ENCODE measurements around the gene FRMD7. TPM values are rescaled to one million over a fixed set of nuclear protein-coding genes. Genes with fewer than 3 reads are reported as not detected.

The FRMD7 gene
- polyA plus RNA-seq, 12 donors, result 0.14 to 0.57 (median 0.27) TPM; not detected in 2

GRCh38 chrX:132034648-132035047 lies 93.2 kb downstream of the FRMD7 start:
- DNase-seq, result no peak

GRCh38 chrX:132033166-132033565 lies 94.7 kb downstream of the FRMD7 start:
- no peak for DNase-seq

GRCh38 chrX:132031867-132032266 lies 96.0 kb downstream of the FRMD7 start:
- DNase-seq, result no peak

- no peak for DNase-seq
Measured at GRCh38 chrX:132030264-132030663, 97.6 kb downstream of the FRMD7 start.

Other genes with a start within 250 kb of the FRMD7 start
- 100 to 1,000 TPM in 1 of 12 donors, 10 to 100 TPM in 11; 38.8 to 135 (median 59.6) TPM for gene STK26, start 104.7 kb downstream of the FRMD7 start, polyA plus RNA-seq (ENCODE audit: insufficient read length in 12 of 12)
- gene RAP2C, start 91.4 kb upstream of the FRMD7 start, polyA plus RNA-seq (ENCODE audit: insufficient read length in 12 of 12), result 100 to 1,000 TPM in 1 of 12 donors, 10 to 100 TPM in 11; 50.5 to 874 (median 75.9) TPM